Measurements from ENCODE around the gene SOX8. TPM values are rescaled to one million over a fixed set of nuclear protein-coding genes. Genes with fewer than 3 reads are reported as not detected.

Gene SOX8
- total RNA-seq, 1 experiment from 2014 or later: 5.2 TPM

GRCh38 chr16:1012135-1012534 is 30.6 kb downstream of the SOX8 start:
- Histone ChIP-seq H3K79me2 (ENCODE audit: insufficient read depth, low read length) (no peaks in the 10 kb centered on the region), H3K27me3 (ENCODE audit: insufficient read depth, low read length) (peaks cover 31% of the 10 kb centered on the region), H3K9me3 (ENCODE audit: control insufficient read depth in 1 of 2, insufficient read depth in 1 of 2, low read depth in 1 of 2, low read length in 2 of 2) (no peaks in the 10 kb centered on the region), H3K4me1 (ENCODE audit: control insufficient read depth in 1 of 2, insufficient read depth in 2 of 2, low read length in 2 of 2) (peaks cover 5 to 8% of the 10 kb centered on the region in 2 experiments), H3K9ac (ENCODE audit: low read length) (no peak overlapping the region), H3K9me2 (ENCODE audit: insufficient read depth) (no peaks in the 10 kb centered on the region), H3K27ac (ENCODE audit: low read depth, low read length) (no peak overlapping the region), H3K4me2 (ENCODE audit: low read length) (no peak overlapping the region), H4K20me1 (ENCODE audit: insufficient read depth) (no peaks in the 10 kb centered on the region), H3K4me3 (replicated peaks in 1 of 2; ENCODE audit: low read depth in 1 of 2, low read length in 2 of 2) (no peak overlapping the region), H2AFZ (ENCODE audit: low read depth, low read length, poor library complexity, severe bottlenecking) (no peak overlapping the region), H3K36me3 (ENCODE audit: control insufficient read depth in 1 of 2, insufficient read depth in 2 of 2, low read length in 2 of 2) (no peaks in the 10 kb centered on the region)
- BruUV-seq (replicated peaks): no TSS peak
- intact Hi-C loops (cut with micrococcal nuclease): no loop called here
- ChIA-PET RAD21 (ENCODE audit: low non-redundant PET in 1 of 2, low total read pairs in 2 of 2, uncharacterized antibody in 2 of 2, unreplicated experiment in 2 of 2) (no interaction called here), POLR2A (no interaction called here), CTCF (no interaction called here)
- no peak for ATAC-seq
- DNase-seq (ENCODE audit: low read depth, low spot score): no peak
- TF ChIP-seq ZFX (IDR thresholded peaks at IDR 0.05): no peak
- no peak for TF ChIP-seq REST (IDR thresholded peaks at IDR 0.05; ENCODE audit: low read depth)
- no peak for TF ChIP-seq SIN3A (IDR thresholded peaks at IDR 0.05; ENCODE audit: low read depth)
- no peak for TF ChIP-seq ATF3 (IDR thresholded peaks at IDR 0.05)
- TF ChIP-seq CEBPB (IDR thresholded peaks at IDR 0.05; ENCODE audit: low read depth): no peak
- no peak for TF ChIP-seq CBX3 (IDR thresholded peaks at IDR 0.05; ENCODE audit: low read depth)
- TF ChIP-seq SP1 (IDR thresholded peaks at IDR 0.05; ENCODE audit: low read depth): no peak
